Right lung (tissue), 5 donors: ENCODE data around the gene NKAIN2. TPM values are rescaled to one million over a fixed set of nuclear protein-coding genes. Genes with fewer than 3 reads are reported as not detected.

Experiments
- DNase-seq, 2 donors: peaks; one replicate each; pipeline ENCODE4 v3.0.0-alpha.2; 2013
- polyA plus RNA-seq, 5 donors: library from polyadenylated mRNA; unstranded; fragments of 120-200 nt; gene quantifications; one replicate each; pipeline versions ENCODE4 v1.2.1 to v1.2.3, GENCODE V29; 2013; ENCODE audit warnings: inconsistent platforms in 1 of 5, low replicate concordance in 1 of 5; ENCODE audit not compliant: insufficient read length in 5 of 5, insufficient read depth in 1 of 5

The NKAIN2 gene
- polyA plus RNA-seq, 5 donors = 8.1 to 27.3 (median 18.8) TPM

DNA sequence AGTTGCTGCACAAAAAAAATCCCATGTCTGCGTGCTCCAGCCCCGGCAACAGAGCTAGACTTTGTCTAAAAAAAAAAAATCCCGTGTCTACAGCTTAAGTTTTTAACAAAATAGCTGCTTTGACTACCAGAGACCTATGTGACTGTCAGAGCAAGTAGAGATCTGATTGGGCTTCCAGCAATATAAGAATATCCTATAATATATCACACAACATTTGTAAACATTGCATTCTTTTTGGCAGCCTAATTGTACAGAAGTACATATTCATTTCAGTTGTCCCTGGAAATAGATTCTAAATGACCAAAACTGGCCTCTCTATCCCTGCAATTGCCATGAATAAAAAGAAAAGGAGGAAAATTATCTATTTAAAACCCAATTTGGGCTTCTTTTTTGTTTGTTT, 1019.1 kb downstream of the NKAIN2 start:
- no peak for DNase-seq

DNA sequence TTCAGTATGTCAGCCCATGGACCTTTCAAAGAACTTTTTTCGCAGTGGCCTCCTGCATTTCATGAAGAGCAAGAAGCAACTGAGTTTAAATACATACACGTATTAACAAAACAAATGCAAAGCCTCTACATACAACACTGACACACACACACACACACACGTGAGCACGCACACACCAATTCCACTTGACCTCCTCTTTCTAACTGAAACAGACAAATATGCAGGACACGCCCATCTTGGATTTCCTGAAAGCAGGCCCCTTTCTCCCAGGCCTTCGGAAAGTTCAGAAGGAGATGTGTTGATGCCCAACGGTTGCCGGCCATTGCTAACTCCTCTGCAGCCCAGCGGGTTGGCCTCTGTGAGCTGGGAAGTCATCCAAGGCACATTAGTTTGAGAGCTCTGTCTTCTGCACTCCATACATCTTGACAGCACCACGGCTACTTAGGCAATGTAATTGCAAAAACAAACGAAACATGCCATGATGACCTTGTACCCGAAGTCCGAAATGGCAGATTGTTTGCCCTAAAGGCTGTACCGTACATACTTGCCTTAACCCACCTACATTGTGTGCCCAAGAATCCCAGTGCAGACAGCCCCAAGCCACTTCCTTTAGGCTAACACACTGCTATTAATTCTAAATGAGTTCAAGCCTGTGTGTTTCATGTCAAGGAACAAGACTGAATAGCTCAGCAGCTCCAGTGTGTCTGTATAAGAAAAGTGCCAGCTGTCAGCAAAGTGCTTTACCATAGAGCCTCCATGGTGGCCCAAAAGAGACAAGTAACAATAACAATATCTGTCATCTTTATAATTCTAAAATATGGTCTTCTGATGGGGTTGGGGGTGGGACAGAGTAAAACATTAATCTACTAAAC, 1019.8 kb downstream of the NKAIN2 start:
- DNase-seq = peak; percentile 91 to 93

DNA sequence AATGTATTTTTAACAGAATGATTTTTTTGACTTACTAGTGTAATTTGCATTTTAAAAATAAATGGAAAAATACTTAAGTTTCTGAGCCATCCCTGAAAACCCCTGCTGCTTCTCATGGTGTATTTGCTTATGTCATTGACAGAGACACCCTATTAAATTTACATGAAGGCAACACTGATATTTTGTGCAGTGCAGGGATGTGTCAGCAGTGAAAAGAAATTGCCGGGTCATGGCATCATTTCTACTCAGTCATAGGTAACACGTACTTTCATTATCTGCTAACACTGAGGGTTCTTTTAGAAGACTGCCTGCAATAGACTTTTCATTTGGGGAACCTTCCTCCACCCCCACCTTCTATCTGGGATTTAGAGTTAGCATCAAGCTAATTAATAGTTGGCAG, 1021.9 kb downstream of the NKAIN2 start:
- DNase-seq = no peak

- no peak for DNase-seq
These were observed 1026.2 kb downstream of the NKAIN2 start for GRCh38 chr6:124829822-124830221.

DNA sequence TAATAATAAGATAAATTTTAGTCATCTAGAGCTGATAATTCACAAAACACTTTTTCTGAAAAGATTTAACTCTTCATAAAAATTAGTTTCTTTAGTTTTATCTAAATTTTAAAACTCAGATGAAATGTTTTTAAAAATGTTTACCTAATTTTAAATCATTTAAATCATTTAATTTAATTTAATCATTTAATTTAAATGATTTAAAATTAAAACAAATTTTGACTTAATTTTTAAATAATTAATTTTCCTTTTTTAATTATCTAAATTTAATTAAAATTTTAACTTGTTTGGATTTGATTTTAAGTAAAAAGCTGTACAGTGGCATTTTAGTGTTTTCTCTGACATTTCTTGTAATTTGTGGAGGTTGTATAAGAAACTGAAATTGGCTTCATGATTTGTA, 1026.8 kb downstream of the NKAIN2 start:
- DNase-seq = no peak

- DNase-seq = no peak
These were observed 1050.8 kb downstream of the NKAIN2 start for GRCh38 chr6:124854338-124854922.

DNA sequence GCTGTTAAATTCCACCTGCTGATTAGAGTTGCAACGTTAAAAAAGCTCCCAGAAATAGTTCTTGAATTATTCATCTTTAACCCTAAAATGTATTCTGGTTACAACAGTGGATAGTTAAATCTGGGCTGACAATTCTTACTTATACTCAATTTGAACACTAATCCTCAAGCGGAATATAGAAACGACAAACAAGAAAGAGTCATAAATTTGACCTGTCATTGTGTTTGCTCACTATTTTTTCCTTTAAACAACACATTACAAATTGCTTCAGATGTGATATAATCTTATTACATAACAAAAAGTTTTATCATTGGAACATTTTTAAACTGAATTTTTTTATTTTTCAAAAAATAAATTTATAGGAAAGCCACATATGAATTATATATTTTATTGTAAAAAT, 1054.1 kb downstream of the NKAIN2 start:
- no peak for DNase-seq

- DNase-seq = no peak
These were observed 1054.9 kb downstream of the NKAIN2 start for GRCh38 chr6:124858564-124858963.

- no peak for DNase-seq
These were observed 1055.7 kb downstream of the NKAIN2 start for GRCh38 chr6:124859366-124859765.

DNA sequence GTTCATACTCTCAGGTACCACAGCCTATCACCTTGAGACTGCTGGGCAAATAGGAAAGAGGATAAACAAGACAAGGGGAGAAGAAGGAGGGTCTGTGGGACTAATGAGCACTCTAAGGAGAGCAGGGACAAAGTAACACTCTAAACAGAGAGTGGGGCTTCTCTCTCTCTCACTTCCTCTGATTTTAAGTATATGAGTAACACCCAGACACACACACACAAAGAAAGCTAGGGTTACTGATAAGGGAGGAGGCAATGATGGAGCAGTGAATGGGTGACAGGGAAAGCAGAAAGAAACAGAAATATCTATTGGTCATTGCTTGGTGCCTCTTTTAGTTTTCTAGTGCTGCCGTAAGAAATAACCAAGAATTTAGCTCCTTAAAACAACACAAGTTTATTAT, 1062.4 kb downstream of the NKAIN2 start:
- no peak for DNase-seq

- DNase-seq = no peak
These were observed 1063.5 kb downstream of the NKAIN2 start for GRCh38 chr6:124867121-124867520.

- no peak for DNase-seq
These were observed 1064.8 kb downstream of the NKAIN2 start for GRCh38 chr6:124868481-124868880.

DNA sequence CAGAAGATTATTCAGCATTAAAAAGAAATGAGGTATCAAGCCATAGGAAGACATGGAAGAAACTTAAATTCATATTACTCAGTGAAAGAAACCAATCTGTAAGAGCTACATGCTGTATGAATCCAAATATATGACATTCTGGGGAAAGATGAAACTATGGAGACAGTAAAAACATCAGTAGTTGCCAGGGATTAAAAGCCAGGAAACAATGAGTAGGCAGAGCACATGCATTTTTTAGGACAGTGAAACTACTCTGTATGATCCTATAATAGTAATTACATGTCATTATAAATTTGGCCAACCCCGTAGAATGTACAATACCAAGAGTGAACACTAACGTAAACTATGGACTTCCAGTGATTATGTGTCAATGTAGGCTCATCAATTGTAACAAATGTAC, 1065.8 kb downstream of the NKAIN2 start:
- peak in 1 of 2 donors; percentile 51 for DNase-seq

- no peak for DNase-seq
These were observed 1067.2 kb downstream of the NKAIN2 start for GRCh38 chr6:124870611-124871459.

- no peak for DNase-seq
These were observed 1068.8 kb downstream of the NKAIN2 start for GRCh38 chr6:124872361-124873065.

DNA sequence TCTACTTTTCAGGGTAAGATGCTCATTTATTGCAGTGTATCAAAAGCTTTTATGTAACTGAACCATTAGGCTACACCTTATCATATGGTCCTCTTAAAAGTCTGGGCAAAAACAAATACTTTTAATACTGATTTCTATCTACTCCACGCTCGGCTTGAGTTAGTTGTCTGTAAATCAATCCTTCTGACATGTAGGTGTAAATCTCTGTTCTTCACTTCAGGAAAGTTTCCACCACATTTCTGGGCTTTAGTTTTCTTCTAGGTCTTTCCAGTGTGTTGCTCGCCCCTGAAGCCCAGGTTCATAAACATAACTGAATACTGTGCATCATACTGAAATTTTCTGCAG, 1069.4 kb downstream of the NKAIN2 start:
- no peak for DNase-seq

Other genes starting within 250 kb of the NKAIN2 start
- gene TRDN, start 166.9 kb upstream of the NKAIN2 start, polyA plus RNA-seq = 1 to 10 TPM in 1 of 5 donors, under 1 TPM in 2, not detected in 2; 0.05 to 5.0 (median 0.33) TPM